HepG2 (cell line): ENCODE results near the gene PPIC. TPM values are rescaled to one million over a fixed set of nuclear protein-coding genes. Genes with fewer than 3 reads are reported as not detected.

Source experiments
- ATAC-seq: fragments of 200-7000 bp; cut with Tn5 transposase; 3 replicates; pipeline ENCODE4 v1.9.1; 2020; ENCODE audit warnings: mild to moderate bottlenecking, moderate library complexity
- BruUV-seq: library from RNA; stranded (reverse); fragments of 400-500 nt; replicated peaks from 2 replicates; lab custom pipeline; 2021; lab: Mats Ljungman, UMichigan
- CTCF ChIA-PET: fragments of 300-600 bp; formaldehyde crosslinking; extraction: SDS; loops from one replicate; lab custom pipeline; 2021; ENCODE audit warnings: low total read pairs, inconsistent platforms, low intra/inter-chr PET ratio; lab: Yijun Ruan, JAX
- POLR2A ChIA-PET: fragments of 350-600 bp; sonication (Branson Sonifier 250); formaldehyde crosslinking; loops from one replicate; lab custom pipeline; 2020; ENCODE audit warnings: antibody characterized with exemption, inconsistent platforms; lab: Yijun Ruan, JAX
- DNase-seq: peaks from one replicate; pipeline ENCODE4 v3.0.0-alpha.2; 2015; ENCODE audit warnings: low spot score
- FAIRE-seq: peaks from 3 replicates; lab custom pipeline; 2011; peaks lifted over from hg19 to GRCh38; lab: Jason Lieb, UNC
- H2AFZ ChIP-seq: one replicate; pipeline ENCODE4 v1.6.1; 2011; ENCODE audit warnings: low read length, inconsistent platforms
- H3K27ac ChIP-seq: fragments of 300-600 bp; 3 replicates; pipeline ENCODE4 v1.8.0; 2011; ENCODE audit warnings: mixed run types, mild to moderate bottlenecking, mixed read lengths, low read length, inconsistent platforms; ENCODE audit not compliant: insufficient read depth; ENCODE audit errors: extremely low read length
- H3K27me3 ChIP-seq, 2 experiments: fragments of 200-600 bp in 1 of 2; 2 replicates in 1 of 2; 3 replicates in 1 of 2; pipeline versions ENCODE4 v1.6.0 to v1.8.0; 2011; ENCODE audit warnings: low read length in 2 of 2, mild to moderate bottlenecking in 2 of 2, moderate library complexity in 2 of 2, inconsistent platforms in 1 of 2; ENCODE audit not compliant: insufficient read depth in 2 of 2, control insufficient read depth in 1 of 2
- H3K36me3 ChIP-seq, 2 experiments: fragments of 200-600 bp in 1 of 2; replicated peaks in 1 of 2; 2 replicates in 1 of 2; 3 replicates in 1 of 2; pipeline versions ENCODE4 v1.5.1 to v1.8.0; 2011; ENCODE audit warnings: low read length in 2 of 2, inconsistent platforms in 1 of 2; ENCODE audit not compliant: insufficient read depth in 2 of 2, control insufficient read depth in 1 of 2
- H3K4me1 ChIP-seq: 2 replicates; pipeline ENCODE4 v1.5.1; 2012; ENCODE audit warnings: low read length, inconsistent platforms; ENCODE audit not compliant: insufficient read depth
- H3K4me2 ChIP-seq: 2 replicates; pipeline ENCODE4 v1.6.0; 2011; ENCODE audit warnings: low read depth, low read length, inconsistent platforms
- H3K4me3 ChIP-seq, 3 experiments: fragments of 200-600 bp in 1 of 3; sonication (generic), shearing (Covaris generic) in 1 of 3; replicated peaks in 1 of 3; 2 replicates each; pipeline ENCODE4 v1.5.1; 2011 to 2016; ENCODE audit warnings: low read length in 3 of 3, inconsistent platforms in 2 of 3, low read depth in 2 of 3, mild to moderate bottlenecking in 2 of 3, control low read depth in 1 of 3, mixed read lengths in 1 of 3; ENCODE audit not compliant: insufficient read depth in 1 of 3
- H3K79me2 ChIP-seq: one replicate; pipeline ENCODE4 v1.6.1; 2011; ENCODE audit warnings: low read length, inconsistent platforms; ENCODE audit not compliant: insufficient read depth
- H3K9ac ChIP-seq: 2 replicates; pipeline ENCODE4 v1.6.0; 2011; ENCODE audit warnings: mild to moderate bottlenecking, low read depth, low read length, inconsistent platforms; ENCODE audit not compliant: insufficient read depth
- H3K9me3 ChIP-seq: 2 replicates; pipeline ENCODE4 v1.5.1; 2012; ENCODE audit warnings: mild to moderate bottlenecking, low read length
- H4K20me1 ChIP-seq: 2 replicates; pipeline ENCODE4 v1.6.0; 2011; ENCODE audit warnings: inconsistent platforms, mild to moderate bottlenecking, low read length, moderate library complexity; ENCODE audit not compliant: insufficient read depth
- ARID2 ChIP-seq: sonication (generic); formaldehyde crosslinking; IDR thresholded peaks from 2 replicates; pipeline ENCODE4 v1.8.1; 2022; ENCODE audit warnings: mild to moderate bottlenecking, missing genetic modification reagents, borderline replicate concordance
- CBX2 ChIP-seq, 2 experiments: fragments of 200-600 bp in 1 of 2; sonication (generic); formaldehyde crosslinking in 1 of 2; IDR thresholded peaks; 2 replicates each; pipeline versions ENCODE4 v1.7.0 to v1.8.1; 2018 to 2022; ENCODE audit warnings: low read depth in 2 of 2, low read length in 1 of 2, mild to moderate bottlenecking in 1 of 2, missing genetic modification reagents in 1 of 2
- WGBS: methylation state at CpG from one replicate; pipeline ENCODE4 v1.1.6; 2017; ENCODE audit warnings: low lambda C conversion rate; 5-methylcytosine and 5-hydroxymethylcytosine counted together
- in situ Hi-C: cut with HindIII; loops from 2 replicates; pipeline ENCODE4 v1.10.0; 2017; ENCODE audit warnings: low pct_unique_long_range_greater_than_20kb; ENCODE audit not compliant: extremely low pct_ligation_motif_present
- intact Hi-C: fragments of 100-400 bp; cut with micrococcal nuclease; formaldehyde crosslinking; loops from one replicate; pipeline ENCODE4 v1.10.0; 2022; ENCODE audit not compliant: unreplicated experiment
- polyA plus RNA-seq, 8 experiments: library from polyadenylated mRNA; depleted of rRNA in 3 of 8; stranded (reverse) in 7 of 8; unstranded in 1 of 8; fragments of >200 nt; fragmentation: Illumina TruSeq in 4 of 8; extraction: Trizol in 4 of 8; gene quantifications; 2 replicates each; pipeline versions ENCODE4 v1.2.1 to v1.2.3, GENCODE V29; 2011 to 2016; ENCODE audit warnings: low read depth in 4 of 8, missing spikeins in 1 of 8, mixed read lengths in 1 of 8; ENCODE audit not compliant: insufficient read depth in 1 of 8
- total RNA-seq, 5 experiments: library from RNA; depleted of rRNA; stranded (reverse); fragments of >200 nt; fragmentation: Illumina TruSeq; extraction: Trizol; gene quantifications; 2 replicates each; pipeline ENCODE4 v1.2.3, GENCODE V29; 2016; ENCODE audit warnings: low read depth in 1 of 5
- TF ChIP-seq, protein P1 (sequence below): sonication (generic); formaldehyde crosslinking; IDR thresholded peaks from 2 replicates; pipeline ENCODE4 v1.4.0; 2020; ENCODE audit warnings: missing genetic modification reagents
- TF ChIP-seq, protein P2 (sequence below): sonication (generic); formaldehyde crosslinking; IDR thresholded peaks from 2 replicates; pipeline ENCODE4 v1.8.0; 2022; ENCODE audit warnings: mild to moderate bottlenecking, missing genetic modification reagents; ENCODE audit not compliant: insufficient replicate concordance

PPIC gene
- total and polyA plus RNA-seq, 2 of the 13 experiments (the other 11 are each of a cell fraction or from before 2014, with no cell fraction given): 6.2 to 17.2 TPM

DNA sequence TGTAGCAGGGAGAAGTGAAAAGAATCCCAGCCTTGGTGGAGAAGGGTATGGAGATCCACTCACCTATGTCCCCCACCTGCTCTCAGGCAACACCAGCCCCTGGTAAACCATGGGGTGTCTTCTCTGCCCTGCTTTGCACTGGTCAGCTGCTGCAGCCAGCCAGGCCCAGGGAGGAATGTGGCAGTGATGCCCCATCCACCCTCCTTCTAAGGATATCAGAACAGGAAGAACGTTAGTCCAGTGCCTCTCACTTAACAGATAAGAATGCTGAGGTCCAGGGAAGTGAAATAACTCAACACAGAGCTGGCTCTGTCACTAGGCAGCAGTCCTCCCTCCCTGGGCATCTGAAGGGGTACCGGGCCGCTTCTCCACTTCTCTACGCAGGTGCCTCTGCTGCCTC, 9.7 kb upstream of the PPIC start (continued):
- TF ChIP-seq CBX2 (IDR thresholded peaks at IDR 0.05; ENCODE audit: low read depth, low read length): no peak
- no peak for TF ChIP-seq CBX2 (CRISPR knock-in tag; IDR thresholded peaks at IDR 0.05; ENCODE audit: low read depth)
- TF ChIP-seq, protein P1, sequence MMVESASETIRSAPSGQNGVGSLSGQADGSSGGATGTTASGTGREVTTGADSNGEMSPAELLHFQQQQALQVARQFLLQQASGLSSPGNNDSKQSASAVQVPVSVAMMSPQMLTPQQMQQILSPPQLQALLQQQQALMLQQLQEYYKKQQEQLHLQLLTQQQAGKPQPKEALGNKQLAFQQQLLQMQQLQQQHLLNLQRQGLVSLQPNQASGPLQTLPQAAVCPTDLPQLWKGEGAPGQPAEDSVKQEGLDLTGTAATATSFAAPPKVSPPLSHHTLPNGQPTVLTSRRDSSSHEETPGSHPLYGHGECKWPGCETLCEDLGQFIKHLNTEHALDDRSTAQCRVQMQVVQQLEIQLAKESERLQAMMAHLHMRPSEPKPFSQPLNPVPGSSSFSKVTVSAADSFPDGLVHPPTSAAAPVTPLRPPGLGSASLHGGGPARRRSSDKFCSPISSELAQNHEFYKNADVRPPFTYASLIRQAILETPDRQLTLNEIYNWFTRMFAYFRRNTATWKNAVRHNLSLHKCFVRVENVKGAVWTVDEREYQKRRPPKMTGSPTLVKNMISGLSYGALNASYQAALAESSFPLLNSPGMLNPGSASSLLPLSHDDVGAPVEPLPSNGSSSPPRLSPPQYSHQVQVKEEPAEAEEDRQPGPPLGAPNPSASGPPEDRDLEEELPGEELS (CRISPR knock-in tag): no peak
- no peak for TF ChIP-seq ARID2

DNA sequence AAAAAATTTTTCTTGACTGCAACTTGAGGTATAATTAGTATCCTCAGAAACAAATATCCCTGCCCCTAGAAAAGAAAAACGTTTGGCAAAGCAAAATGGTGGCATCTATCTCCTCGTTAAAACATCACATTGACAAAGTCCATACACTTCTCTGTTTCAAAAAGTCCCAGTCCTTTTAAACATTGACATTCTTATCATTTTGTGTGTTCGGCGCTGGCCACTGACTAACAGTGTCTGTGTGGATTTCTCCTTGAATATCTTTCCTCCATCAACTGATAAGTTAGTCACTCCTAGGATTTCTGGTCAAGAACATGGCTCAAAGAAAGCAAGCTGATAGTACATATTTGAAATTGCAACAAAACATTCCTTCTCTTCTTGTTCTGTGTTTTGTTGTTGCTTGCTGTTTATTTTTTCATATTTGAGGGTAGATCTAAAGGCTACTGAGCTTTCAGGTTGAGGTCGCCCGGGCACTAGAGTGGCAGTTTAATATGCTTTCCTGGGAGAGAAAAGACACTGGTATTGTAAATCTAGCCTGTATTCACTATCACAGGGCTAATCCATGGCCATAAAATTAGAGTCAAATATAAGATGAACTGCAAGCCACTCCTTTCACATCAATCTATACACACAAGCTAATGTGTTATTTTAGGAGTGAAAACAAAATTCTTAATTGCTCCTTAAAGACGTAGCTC, 8.5 kb upstream of the PPIC start:
- H3K27ac ChIP-seq: no peak overlapping the region
- no peak overlapping the region for H2AFZ ChIP-seq
- H3K4me3 ChIP-seq: no peak overlapping the region
- H3K79me2 ChIP-seq: no peaks in the 10 kb centered on the region
- H3K36me3 ChIP-seq: no peaks in the 10 kb centered on the region
- CTCF ChIA-PET: no interaction called here
- no TSS peak for BruUV-seq
- DNase-seq (no peak), ATAC-seq (no peak), FAIRE-seq (no peak)
- H3K4me2 ChIP-seq: no peak overlapping the region
- H4K20me1 ChIP-seq: no peaks in the 10 kb centered on the region
- no peaks in the 10 kb centered on the region for H3K4me1 ChIP-seq
- H3K9ac ChIP-seq: no peak overlapping the region
- TF ChIP-seq, protein P2, sequence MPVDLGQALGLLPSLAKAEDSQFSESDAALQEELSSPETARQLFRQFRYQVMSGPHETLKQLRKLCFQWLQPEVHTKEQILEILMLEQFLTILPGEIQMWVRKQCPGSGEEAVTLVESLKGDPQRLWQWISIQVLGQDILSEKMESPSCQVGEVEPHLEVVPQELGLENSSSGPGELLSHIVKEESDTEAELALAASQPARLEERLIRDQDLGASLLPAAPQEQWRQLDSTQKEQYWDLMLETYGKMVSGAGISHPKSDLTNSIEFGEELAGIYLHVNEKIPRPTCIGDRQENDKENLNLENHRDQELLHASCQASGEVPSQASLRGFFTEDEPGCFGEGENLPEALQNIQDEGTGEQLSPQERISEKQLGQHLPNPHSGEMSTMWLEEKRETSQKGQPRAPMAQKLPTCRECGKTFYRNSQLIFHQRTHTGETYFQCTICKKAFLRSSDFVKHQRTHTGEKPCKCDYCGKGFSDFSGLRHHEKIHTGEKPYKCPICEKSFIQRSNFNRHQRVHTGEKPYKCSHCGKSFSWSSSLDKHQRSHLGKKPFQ (CRISPR knock-in tag): no peak
- intact Hi-C loops: no loop called here
- 24% methylated on average over 7 of the region's 7 CpGs for WGBS
- POLR2A ChIA-PET: no interaction called here
- in situ Hi-C loops: no loop called here
- no peaks in the 10 kb centered on the region for H3K27me3 ChIP-seq
- H3K9me3 ChIP-seq: no peaks in the 10 kb centered on the region
